Measurements from ENCODE around the gene ZFYVE21. TPM values are rescaled to one million over a fixed set of nuclear protein-coding genes. Genes with fewer than 3 reads are reported as not detected.

The ZFYVE21 gene
- total and polyA plus RNA-seq, 2 donors from 2014 or later: 67.8 to 70.9 TPM

- Histone ChIP-seq H3K4me1 (ENCODE audit: control insufficient read depth in 2 of 3, insufficient read depth in 2 of 3, low read depth in 1 of 3, low read length in 3 of 3) (peaks cover 0 to 7% (median 0%) of the 10 kb centered on the region in 3 donors), H3K9ac (ENCODE audit: low read length in 3 of 3) (no peak overlapping the region), H3K36me3 (ENCODE audit: control insufficient read depth in 2 of 3, insufficient read depth in 3 of 3, low read length in 3 of 3) (peaks cover 2 to 29% (median 4%) of the 10 kb centered on the region in 3 donors), H3K27me3 (ENCODE audit: control insufficient read depth, insufficient read depth, low read length) (no peaks in the 10 kb centered on the region), H3K27ac (ENCODE audit: low read depth in 2 of 2, low read length in 2 of 2) (no peak overlapping the region), H3K9me3 (ENCODE audit: control insufficient read depth in 2 of 3, insufficient read depth in 1 of 3, low read length in 3 of 3) (no peaks in the 10 kb centered on the region), H3K4me3 (ENCODE audit: low read length in 3 of 3) (no peak overlapping the region)
- no peak for TF ChIP-seq CTCF (IDR thresholded peaks at IDR 0.05; ENCODE audit: borderline replicate concordance, extremely low read depth, insufficient read depth)
- DNase-seq (peak in 1 of 5 donors; percentile 55), FAIRE-seq (no peak)
- intact Hi-C loops (cut with DNase I): no loop called here
These were observed 12.5 kb downstream of the ZFYVE21 start for GRCh38 chr14:103728141-103728540.

GRCh38 chr14:103728721-103729120, 13.1 kb downstream of the ZFYVE21 start:
- Histone ChIP-seq H3K9ac (ENCODE audit: low read length in 3 of 3) (no peak overlapping the region), H3K27ac (ENCODE audit: low read depth in 2 of 2, low read length in 2 of 2) (no peak overlapping the region), H3K4me3 (ENCODE audit: low read length in 3 of 3) (no peak overlapping the region), H3K36me3 (ENCODE audit: control insufficient read depth in 2 of 3, insufficient read depth in 3 of 3, low read length in 3 of 3) (peaks cover 2 to 29% (median 4%) of the 10 kb centered on the region in 3 donors), H3K9me3 (ENCODE audit: control insufficient read depth in 2 of 3, insufficient read depth in 1 of 3, low read length in 3 of 3) (no peaks in the 10 kb centered on the region), H3K27me3 (ENCODE audit: control insufficient read depth, insufficient read depth, low read length) (no peaks in the 10 kb centered on the region), H3K4me1 (ENCODE audit: control insufficient read depth in 2 of 3, insufficient read depth in 2 of 3, low read depth in 1 of 3, low read length in 3 of 3) (peaks cover 0 to 5% (median 3%) of the 10 kb centered on the region in 3 donors)
- no peak for FAIRE-seq
- peak in 3 of 5 donors; percentile 20 to 33 (median 29) for DNase-seq
- no peak for TF ChIP-seq CTCF (IDR thresholded peaks at IDR 0.05; ENCODE audit: borderline replicate concordance, extremely low read depth, insufficient read depth)
- intact Hi-C loops (cut with DNase I): no loop called here

DNA sequence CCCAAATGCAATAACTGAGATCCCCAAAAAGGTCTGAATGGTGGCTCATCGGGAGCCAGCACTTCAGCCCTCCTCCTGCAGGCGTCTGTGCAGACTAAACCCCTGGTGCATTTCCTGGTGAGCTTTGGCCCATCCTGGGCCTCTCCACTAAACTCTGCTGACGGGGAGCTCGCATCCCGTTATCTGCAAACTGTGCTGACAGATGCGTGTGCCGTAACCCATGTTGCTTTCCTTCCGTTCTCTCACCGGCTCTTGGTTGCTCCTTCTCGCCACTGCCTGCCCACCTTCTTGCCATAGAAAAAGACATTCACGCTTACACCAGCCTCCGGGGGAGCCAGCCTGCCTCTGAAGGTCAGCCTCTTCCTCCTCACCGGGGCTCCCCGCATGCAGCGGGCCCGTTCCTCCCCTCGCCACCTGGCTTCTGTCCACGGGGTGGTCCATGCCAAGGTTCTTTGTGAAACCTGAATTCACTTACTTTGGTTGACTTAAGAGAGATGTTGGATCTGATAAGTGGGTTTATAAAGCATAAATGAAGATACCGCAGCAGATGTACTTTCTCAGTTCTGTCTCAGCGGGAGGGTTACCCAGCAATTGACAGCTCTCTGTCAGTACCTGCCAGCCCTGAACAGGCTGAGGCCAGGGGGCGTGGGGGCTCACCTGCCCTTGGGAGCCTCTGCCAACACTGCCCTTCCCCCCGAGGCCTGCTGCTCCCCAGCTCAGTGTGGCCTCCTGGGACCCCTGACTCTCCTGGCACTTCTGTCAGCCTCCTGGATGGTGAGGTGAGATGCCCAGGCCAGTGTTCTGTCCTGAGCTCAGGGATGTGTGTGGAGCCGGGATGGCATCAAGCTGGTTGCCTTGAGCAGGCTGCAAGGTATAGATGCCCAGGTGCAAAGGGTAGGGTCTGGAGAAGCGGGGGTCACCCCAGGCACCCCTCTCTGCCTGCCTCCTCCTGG, 14.2 kb downstream of the ZFYVE21 start:
- no peak for TF ChIP-seq CTCF (IDR thresholded peaks at IDR 0.05; ENCODE audit: borderline replicate concordance, extremely low read depth, insufficient read depth)
- no peaks in the 10 kb centered on the region for H3K27me3 ChIP-seq (ENCODE audit: control insufficient read depth, insufficient read depth, low read length)
- FAIRE-seq: no peak
- peak in 2 of 5 donors; percentile 33 to 42 for DNase-seq
- no peak overlapping the region for H3K4me3 ChIP-seq (ENCODE audit: low read length in 3 of 3)
- H3K9ac ChIP-seq (ENCODE audit: low read length in 3 of 3): no peak overlapping the region
- intact Hi-C loops (cut with DNase I): no loop called here
- no peaks in the 10 kb centered on the region for H3K9me3 ChIP-seq (ENCODE audit: control insufficient read depth in 2 of 3, insufficient read depth in 1 of 3, low read length in 3 of 3)
- peaks cover 0 to 5% (median 4%) of the 10 kb centered on the region in 3 donors for H3K4me1 ChIP-seq (ENCODE audit: control insufficient read depth in 2 of 3, insufficient read depth in 2 of 3, low read depth in 1 of 3, low read length in 3 of 3)
- H3K36me3 ChIP-seq (ENCODE audit: control insufficient read depth in 2 of 3, insufficient read depth in 3 of 3, low read length in 3 of 3): peaks cover 2 to 35% (median 4%) of the 10 kb centered on the region in 3 donors
- H3K27ac ChIP-seq (ENCODE audit: low read depth in 2 of 2, low read length in 2 of 2): no peak overlapping the region
